B cell (primary cell): Measurements from ENCODE around the gene SH3RF3. TPM values are rescaled to one million over a fixed set of nuclear protein-coding genes. Genes with fewer than 3 reads are reported as not detected.

Experiments
- ATAC-seq: fragments of 200-7000 bp; cut with Tn5 transposase; one replicate; pipeline ENCODE4 v1.10.0; 2021; ENCODE audit warnings: low read depth, mild to moderate bottlenecking, moderate number of reproducible peaks, moderate library complexity
- CTCF ChIA-PET: fragments of 350-600 bp; sonication (Branson Sonifier 250); formaldehyde crosslinking; loops from one replicate; lab custom pipeline; 2021; ENCODE audit warnings: antibody characterized with exemption, inconsistent platforms; lab: Charles Lee
- POLR2A ChIA-PET: fragments of 350-600 bp; sonication (Branson Sonifier 250); formaldehyde crosslinking; loops from one replicate; lab custom pipeline; 2021; ENCODE audit warnings: antibody characterized with exemption; lab: Charles Lee
- DNase-seq: peaks from one replicate; pipeline ENCODE4 v3.0.0; 2013
- H2AFZ ChIP-seq: 2 replicates; pipeline ENCODE4 v1.6.1; 2012; ENCODE audit warnings: mild to moderate bottlenecking, low read depth, low read length; ENCODE audit not compliant: insufficient read depth, poor library complexity, severe bottlenecking
- H3K27ac ChIP-seq, 2 donors: 1 replicate in 1 of 2; 2 replicates in 1 of 2; pipeline ENCODE4 v1.5.1; 2012 to 2013; ENCODE audit warnings: low read length in 2 of 2, mild to moderate bottlenecking in 2 of 2, moderate library complexity in 1 of 2
- H3K27me3 ChIP-seq, 4 experiments: fragments of 200-600 bp in 1 of 4; sonication (generic) in 1 of 4; replicated peaks in 1 of 4; 1 replicate in 2 of 4; 2 replicates in 2 of 4; pipeline versions ENCODE4 v1.6.1 to v1.7.0; 2013 to 2016; ENCODE audit warnings: low read length in 3 of 4, mild to moderate bottlenecking in 2 of 4, mixed read lengths in 1 of 4, moderate library complexity in 1 of 4; ENCODE audit not compliant: insufficient read depth in 4 of 4, control insufficient read depth in 3 of 4; ENCODE audit errors: control extremely low read depth in 1 of 4
- H3K36me3 ChIP-seq, 2 experiments: replicated peaks in 1 of 2; 1 replicate in 1 of 2; 2 replicates in 1 of 2; pipeline versions ENCODE4 v1.6.1 to v1.7.1; 2013; ENCODE audit warnings: low read length in 1 of 2; ENCODE audit not compliant: insufficient read depth in 2 of 2, control insufficient read depth in 1 of 2; ENCODE audit errors: control extremely low read depth in 1 of 2, extremely low read depth in 1 of 2
- H3K4me1 ChIP-seq, 2 donors: fragments of 200-600 bp in 1 of 2; sonication (generic) in 1 of 2; 1 replicate in 1 of 2; 2 replicates in 1 of 2; pipeline versions ENCODE4 v1.5.1 to v1.6.1; 2013 to 2017; ENCODE audit warnings: low read length in 2 of 2; ENCODE audit not compliant: control insufficient read depth in 2 of 2, insufficient read depth in 2 of 2
- H3K4me2 ChIP-seq: replicated peaks from 2 replicates; pipeline ENCODE3; 2012; ENCODE audit warnings: mild to moderate bottlenecking, low read depth, low read length; ENCODE audit not compliant: poor library complexity, severe bottlenecking
- H3K4me3 ChIP-seq, 5 experiments: fragments of 200-600 bp in 1 of 5; sonication (generic) in 1 of 5; 1 replicate in 3 of 5; 2 replicates in 2 of 5; pipeline versions ENCODE4 v1.5.1 to v1.7.0; 2011 to 2016; ENCODE audit warnings: low read length in 4 of 5, mild to moderate bottlenecking in 4 of 5, low read depth in 2 of 5, control low read depth in 1 of 5, moderate library complexity in 1 of 5; ENCODE audit not compliant: insufficient read depth in 1 of 5; ENCODE audit errors: control extremely low read depth in 1 of 5, extremely low read depth in 1 of 5
- H3K79me2 ChIP-seq: fragments of 200-600 bp; sonication (generic); one replicate; pipeline ENCODE4 v1.6.0; 2016; ENCODE audit warnings: low read length; ENCODE audit not compliant: control insufficient read depth, insufficient read depth
- H3K9ac ChIP-seq: fragments of 200-600 bp; sonication (generic); 2 replicates; pipeline ENCODE4 v1.6.1; 2017; ENCODE audit warnings: mild to moderate bottlenecking, low read length, moderate library complexity
- H3K9me3 ChIP-seq, 3 donors: one replicate each; pipeline versions ENCODE4 v1.6.1 to v1.7.1; 2013; ENCODE audit warnings: low read length in 2 of 3; ENCODE audit not compliant: control insufficient read depth in 2 of 3, insufficient read depth in 1 of 3; ENCODE audit errors: control extremely low read depth in 1 of 3
- H4K20me1 ChIP-seq: 2 replicates; pipeline ENCODE4 v1.6.0; 2012; ENCODE audit warnings: mild to moderate bottlenecking, low read length; ENCODE audit not compliant: insufficient read depth, control insufficient read depth, poor library complexity, severe bottlenecking
- H3K27ac Mint-ChIP-seq: one replicate; pipeline ENCODE4 v1.8.0; 2021; ENCODE audit warnings: mixed read lengths
- H3K27me3 Mint-ChIP-seq: one replicate; pipeline ENCODE4 v1.8.0; 2021; ENCODE audit warnings: mixed read lengths
- H3K4me1 Mint-ChIP-seq: one replicate; pipeline ENCODE4 v1.8.0; 2021; ENCODE audit warnings: mixed read lengths
- H3K4me3 Mint-ChIP-seq: one replicate; pipeline ENCODE4 v1.8.0; 2021; ENCODE audit warnings: mixed read lengths
- H3K9me3 Mint-ChIP-seq: one replicate; pipeline ENCODE4 v1.8.0; 2022; ENCODE audit warnings: mixed read lengths; ENCODE audit not compliant: insufficient read depth
- CTCF ChIP-seq: fragments of 200-600 bp; IDR thresholded peaks from one replicate; pipeline ENCODE4 v1.8.0; 2022; ENCODE audit warnings: antibody characterized with exemption, mild to moderate bottlenecking
- EZH2 ChIP-seq: IDR thresholded peaks from 2 replicates; pipeline ENCODE4 v1.6.1; 2012; ENCODE audit warnings: borderline replicate concordance, low read depth, mild to moderate bottlenecking, moderate library complexity, low read length; ENCODE audit not compliant: insufficient read depth, poor library complexity, severe bottlenecking
- WGBS: methylation state at CpG from one replicate; pipeline ENCODE4 v1.1.5; 2013; ENCODE audit warnings: missing lambda C conversion rate; ENCODE audit not compliant: insufficient coverage; 5-methylcytosine and 5-hydroxymethylcytosine counted together
- intact Hi-C: fragments of 100-400 bp; cut with micrococcal nuclease; formaldehyde crosslinking; loops from one replicate; pipeline ENCODE4 v1.10.0; 2022
- polyA plus RNA-seq: library from polyadenylated mRNA; depleted of rRNA; stranded (reverse); fragments of >200 nt; gene quantifications from 2 replicates; pipeline ENCODE4 v1.2.3, GENCODE V29; 2012
- total RNA-seq, 2 donors: library from RNA; stranded (reverse); fragments of 120-200 nt in 1 of 2; gene quantifications; 1 replicate in 1 of 2; 2 replicates in 1 of 2; pipeline versions ENCODE4 v1.2.3 to v1.2.4, GENCODE V29; 2013 to 2022

SH3RF3 gene
- total and polyA plus RNA-seq, 2 donors (not counting 1 experiment from before 2014, with no cell fraction given) = 0.07 to 1.2 TPM

DNA sequence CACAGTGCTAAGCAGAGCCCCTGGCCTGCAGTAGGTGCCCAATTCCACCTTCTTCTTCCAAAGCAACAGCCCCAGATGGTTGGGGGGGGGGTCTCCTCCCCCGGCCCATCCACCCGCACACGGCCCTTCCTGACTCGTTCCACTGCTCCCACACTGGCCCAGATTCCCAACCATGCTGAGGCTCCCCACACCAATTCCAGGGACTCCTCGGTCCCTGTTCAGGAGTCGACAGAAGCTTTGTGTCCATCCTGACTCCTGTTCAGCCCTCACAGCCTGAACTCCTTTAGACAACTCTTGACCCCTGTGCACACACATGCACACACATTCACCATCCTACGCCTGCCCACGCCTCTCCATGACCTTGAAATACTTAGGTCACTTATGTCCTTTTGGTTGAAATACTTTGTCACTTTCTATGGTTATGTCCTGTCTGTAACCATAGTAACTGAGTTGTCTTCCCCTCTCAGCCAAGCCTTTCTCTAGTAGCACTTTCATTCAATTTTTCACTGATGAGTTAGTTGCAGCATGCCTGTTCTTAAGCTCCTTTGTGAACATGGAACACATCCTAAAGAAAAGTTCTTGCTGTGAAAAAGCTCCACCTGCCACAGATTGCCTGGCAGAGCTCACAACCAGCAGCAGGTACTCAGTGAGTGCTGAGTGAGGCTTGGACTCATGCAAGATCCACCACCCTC lies 258.9 kb downstream of the SH3RF3 start:
- H3K4me1 Mint-ChIP-seq = no peaks in the 10 kb centered on the region
- H3K9me3 ChIP-seq = peaks cover 0 to 6% (median 0%) of the 10 kb centered on the region in 3 donors
- 83% methylated on average over 7 of the region's 8 CpGs for WGBS
- H3K36me3 ChIP-seq = no peaks in the 10 kb centered on the region
- H2AFZ ChIP-seq = no peak overlapping the region
- no peak overlapping the region for H3K4me3 ChIP-seq
- intact Hi-C loops = no loop called here
- H3K27ac ChIP-seq = no peak overlapping the region
- CTCF ChIA-PET = no interaction called here
- no peaks in the 10 kb centered on the region for H3K79me2 ChIP-seq
- no peaks in the 10 kb centered on the region for H3K4me1 ChIP-seq
- ATAC-seq (no peak), DNase-seq (no peak)
- no peak overlapping the region for H3K4me2 ChIP-seq
- H3K9ac ChIP-seq = no peak overlapping the region
- POLR2A ChIA-PET = no interaction called here
- no peak overlapping the region for H3K4me3 Mint-ChIP-seq
- H3K27ac Mint-ChIP-seq = no peak overlapping the region
- H4K20me1 ChIP-seq = no peaks in the 10 kb centered on the region
- TF ChIP-seq EZH2 (no peak), CTCF (no peak)
- no peaks in the 10 kb centered on the region for H3K9me3 Mint-ChIP-seq
- no peaks in the 10 kb centered on the region for H3K27me3 Mint-ChIP-seq
- H3K27me3 ChIP-seq = no peaks in the 10 kb centered on the region

GRCh38 chr2:109391243-109391642 lies 262.2 kb downstream of the SH3RF3 start:
- ChIA-PET POLR2A (no interaction called here), CTCF (no interaction called here)
- H3K27me3 ChIP-seq = no peaks in the 10 kb centered on the region
- H3K9ac ChIP-seq = no peak overlapping the region
- H4K20me1 ChIP-seq = no peaks in the 10 kb centered on the region
- ATAC-seq (no peak), DNase-seq (no peak)
- H3K4me3 Mint-ChIP-seq = no peak overlapping the region
- no peak overlapping the region for H2AFZ ChIP-seq
- intact Hi-C loops = no loop called here
- H3K27me3 Mint-ChIP-seq = no peaks in the 10 kb centered on the region
- TF ChIP-seq CTCF (no peak), EZH2 (no peak)
- H3K27ac ChIP-seq = no peak overlapping the region
- 89% methylated on average over 9 of the region's 9 CpGs for WGBS
- H3K4me3 ChIP-seq = no peak overlapping the region
- no peaks in the 10 kb centered on the region for H3K4me1 ChIP-seq
- no peaks in the 10 kb centered on the region for H3K4me1 Mint-ChIP-seq
- H3K36me3 ChIP-seq = no peaks in the 10 kb centered on the region
- H3K9me3 Mint-ChIP-seq = no peaks in the 10 kb centered on the region
- H3K79me2 ChIP-seq = no peaks in the 10 kb centered on the region
- peaks cover 0 to 6% (median 0%) of the 10 kb centered on the region in 3 donors for H3K9me3 ChIP-seq
- no peak overlapping the region for H3K27ac Mint-ChIP-seq
- H3K4me2 ChIP-seq = no peak overlapping the region
